GM12878 (cell line): Measurements from ENCODE around the gene CPA4. TPM values are rescaled to one million over a fixed set of nuclear protein-coding genes. Genes with fewer than 3 reads are reported as not detected.

Source experiments
- CEBPB ChIP-seq, 2 experiments: fragments of 150-350 bp in 1 of 2; IDR thresholded peaks; 2 replicates each; pipeline ENCODE4 v1.6.1; 2012 to 2014; ENCODE audit warnings: low read depth in 2 of 2, low read length in 2 of 2, borderline replicate concordance in 1 of 2, inconsistent platforms in 1 of 2
- CHD4 ChIP-seq: fragments of 200-600 bp; sonication (generic); IDR thresholded peaks from 2 replicates; pipeline ENCODE4 v1.6.1; 2016; ENCODE audit warnings: mild to moderate bottlenecking
- CREM ChIP-seq: IDR thresholded peaks from 2 replicates; pipeline ENCODE4 v1.6.1; 2014; ENCODE audit warnings: antibody characterized with exemption, low read depth
- EZH2 ChIP-seq: IDR thresholded peaks from 2 replicates; pipeline ENCODE4 v1.6.1; 2012; ENCODE audit warnings: low read depth, mild to moderate bottlenecking, control low read depth, inconsistent platforms, low read length, borderline replicate concordance; ENCODE audit not compliant: control insufficient read depth
- FOS ChIP-seq: IDR thresholded peaks from 3 replicates; pipeline ENCODE4 v1.6.1; 2011; ENCODE audit warnings: borderline replicate concordance; ENCODE audit not compliant: insufficient read length; ENCODE audit errors: extremely low read depth
- FOXM1 ChIP-seq: IDR thresholded peaks from 2 replicates; pipeline ENCODE4 v1.6.1; 2012; ENCODE audit warnings: low read depth, mild to moderate bottlenecking, inconsistent platforms, low read length, moderate library complexity
- GABPA ChIP-seq: IDR thresholded peaks from 2 replicates; pipeline ENCODE4 v1.6.1; 2014; ENCODE audit warnings: antibody characterized with exemption, low read depth, mild to moderate bottlenecking, inconsistent platforms
- HDGF ChIP-seq: fragments of 450-650 bp; IDR thresholded peaks from 2 replicates; pipeline ENCODE4 v1.6.1; 2016; ENCODE audit warnings: antibody characterized with exemption
- IRF4 ChIP-seq: IDR thresholded peaks from 2 replicates; pipeline ENCODE4 v1.6.1; 2011; ENCODE audit warnings: low read depth, low read length
- MYB ChIP-seq: fragments of 150-350 bp; IDR thresholded peaks from 2 replicates; pipeline ENCODE4 v1.6.1; 2014; ENCODE audit warnings: mild to moderate bottlenecking, low read depth, low read length, borderline replicate concordance
- NBN ChIP-seq: fragments of 450-650 bp; IDR thresholded peaks from 2 replicates; pipeline ENCODE4 v1.6.1; 2016
- NFIC ChIP-seq: IDR thresholded peaks from 2 replicates; pipeline ENCODE4 v1.6.1; 2012; ENCODE audit warnings: low read depth, mild to moderate bottlenecking, inconsistent platforms, low read length, moderate library complexity
- POLR2AphosphoS5 ChIP-seq: IDR thresholded peaks from 2 replicates; pipeline ENCODE4 v1.6.1; 2011; ENCODE audit warnings: mild to moderate bottlenecking, low read length, inconsistent platforms
- RAD21 ChIP-seq: IDR thresholded peaks from 2 replicates; pipeline ENCODE4 v1.6.1; 2011; ENCODE audit warnings: mild to moderate bottlenecking, low read depth, low read length, moderate library complexity; ENCODE audit not compliant: insufficient read depth
- RAD51 ChIP-seq: fragments of 450-650 bp; IDR thresholded peaks from 2 replicates; pipeline ENCODE4 v1.6.1; 2016; ENCODE audit warnings: moderate library complexity, mild to moderate bottlenecking, inconsistent platforms
- SMAD1 ChIP-seq: fragments of 450-650 bp; IDR thresholded peaks from 2 replicates; pipeline ENCODE4 v1.6.1; 2018; ENCODE audit warnings: mild to moderate bottlenecking, low read depth; ENCODE audit not compliant: partially characterized antibody
- TCF12 ChIP-seq: IDR thresholded peaks from 2 replicates; pipeline ENCODE4 v1.6.1; 2011; ENCODE audit warnings: low read depth, mild to moderate bottlenecking, low read length
- ZBED1 ChIP-seq: IDR thresholded peaks from 2 replicates; pipeline ENCODE4 v1.6.1; 2016; ENCODE audit warnings: borderline replicate concordance
- polyA plus RNA-seq, 11 experiments: library from polyadenylated mRNA; depleted of rRNA in 4 of 11; unstranded in 6 of 11; stranded (reverse) in 5 of 11; fragments of >200 nt; fragmentation: Nextera tagmentation in 4 of 11; fragmentation: Illumina TruSeq in 1 of 11; extraction: Ambion mirVana in 4 of 11; extraction: Trizol in 1 of 11; gene quantifications; 1 replicate in 1 of 11; 2 replicates in 10 of 11; pipeline versions ENCODE4 v1.2.1 to v1.2.3, GENCODE V29; 2011 to 2016; ENCODE audit warnings: inconsistent platforms in 2 of 11, missing spikeins in 2 of 11, low read depth in 1 of 11
- total RNA-seq, 4 experiments: library from RNA; depleted of rRNA in 3 of 4; stranded (reverse); fragments of >200 nt in 3 of 4; fragmentation: Illumina TruSeq in 1 of 4; extraction: Trizol in 1 of 4; gene quantifications; 2 replicates each; pipeline versions ENCODE4 v1.2.1 to v1.2.3, GENCODE V29; 2013 to 2021
- TF ChIP-seq, protein P1 (sequence below): fragments of 450-650 bp; IDR thresholded peaks from 2 replicates; pipeline ENCODE4 v1.6.1; 2017; ENCODE audit warnings: mild to moderate bottlenecking, low read depth, inconsistent platforms; ENCODE audit not compliant: poor library complexity, severe bottlenecking
- TF ChIP-seq, protein P2 (sequence below): IDR thresholded peaks from 2 replicates; pipeline ENCODE4 v1.6.1; 2012; ENCODE audit warnings: low read length, inconsistent platforms
- TF ChIP-seq, protein P3 (sequence below): IDR thresholded peaks from 2 replicates; pipeline ENCODE4 v1.6.1; 2011; ENCODE audit warnings: borderline replicate concordance, low read depth, mild to moderate bottlenecking, moderate library complexity, low read length; ENCODE audit not compliant: insufficient read depth, poor library complexity, severe bottlenecking
- TF ChIP-seq, protein P4 (sequence below): fragments of 450-650 bp; IDR thresholded peaks from 2 replicates; pipeline ENCODE4 v1.6.1; 2016; ENCODE audit warnings: mild to moderate bottlenecking

CPA4 gene
- total and polyA plus RNA-seq, 10 of the 15 experiments (the other 5 are each of a cell fraction or from before 2014, with no cell fraction given), result 0.05 to 0.35 (median 0.18) TPM; not detected in 1

DNA sequence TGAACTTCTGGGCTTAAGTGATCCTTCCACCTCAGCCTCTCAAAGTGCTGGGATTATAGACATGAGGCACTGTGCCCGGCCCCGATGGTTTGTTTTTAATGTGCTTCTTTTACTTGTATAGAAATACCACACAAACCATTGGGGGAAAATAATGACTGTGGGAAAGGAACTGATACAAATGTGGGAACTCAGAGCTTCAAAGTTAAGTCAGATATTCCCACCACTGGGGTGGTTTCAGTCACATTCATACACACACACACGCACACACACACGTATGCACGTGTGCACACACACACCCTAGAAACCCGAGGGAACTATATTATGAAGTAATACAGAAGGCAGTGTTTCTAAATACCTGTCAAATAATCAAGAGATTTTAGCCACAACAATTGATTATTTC lies 17.0 kb downstream of the CPA4 start (continued):
- TF ChIP-seq, protein P1, sequence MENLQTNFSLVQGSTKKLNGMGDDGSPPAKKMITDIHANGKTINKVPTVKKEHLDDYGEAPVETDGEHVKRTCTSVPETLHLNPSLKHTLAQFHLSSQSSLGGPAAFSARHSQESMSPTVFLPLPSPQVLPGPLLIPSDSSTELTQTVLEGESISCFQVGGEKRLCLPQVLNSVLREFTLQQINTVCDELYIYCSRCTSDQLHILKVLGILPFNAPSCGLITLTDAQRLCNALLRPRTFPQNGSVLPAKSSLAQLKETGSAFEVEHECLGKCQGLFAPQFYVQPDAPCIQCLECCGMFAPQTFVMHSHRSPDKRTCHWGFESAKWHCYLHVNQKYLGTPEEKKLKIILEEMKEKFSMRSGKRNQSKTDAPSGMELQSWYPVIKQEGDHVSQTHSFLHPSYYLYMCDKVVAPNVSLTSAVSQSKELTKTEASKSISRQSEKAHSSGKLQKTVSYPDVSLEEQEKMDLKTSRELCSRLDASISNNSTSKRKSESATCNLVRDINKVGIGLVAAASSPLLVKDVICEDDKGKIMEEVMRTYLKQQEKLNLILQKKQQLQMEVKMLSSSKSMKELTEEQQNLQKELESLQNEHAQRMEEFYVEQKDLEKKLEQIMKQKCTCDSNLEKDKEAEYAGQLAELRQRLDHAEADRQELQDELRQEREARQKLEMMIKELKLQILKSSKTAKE, result peak; percentile 25
- TF ChIP-seq TCF12 (peak; percentile 76), POLR2AphosphoS5 (no peak), SMAD1 (no peak), RAD51 (0 out of 2 replicates have a peak, but pooled peaks have one; percentile 11), CREM (peak; percentile 59; the same call in 1 of the 2 replicates), ZBED1 (peak; percentile 68; the same call in 1 of the 2 replicates), MYB (no peak), GABPA (0 out of 2 replicates have a peak, but pooled peaks have one; percentile 44), RAD21 (0 out of 2 replicates have a peak, but pooled peaks have one; percentile 3), IRF4 (0 out of 2 replicates have a peak, but pooled peaks have one; percentile 53), FOS (no peak), HDGF (no peak), CHD4 (no peak), CEBPB (IDR thresholded peaks at IDR 0.05; ENCODE audit: borderline replicate concordance in 1 of 2, low read depth in 2 of 2, low read length in 2 of 2) (no peak), EZH2 (no peak), NFIC (peak; percentile 80), NBN (0 out of 2 replicates have a peak, but pooled peaks have one; percentile 23), FOXM1 (peak; percentile 73; the same call in 1 of the 2 replicates)
- TF ChIP-seq, protein P2, sequence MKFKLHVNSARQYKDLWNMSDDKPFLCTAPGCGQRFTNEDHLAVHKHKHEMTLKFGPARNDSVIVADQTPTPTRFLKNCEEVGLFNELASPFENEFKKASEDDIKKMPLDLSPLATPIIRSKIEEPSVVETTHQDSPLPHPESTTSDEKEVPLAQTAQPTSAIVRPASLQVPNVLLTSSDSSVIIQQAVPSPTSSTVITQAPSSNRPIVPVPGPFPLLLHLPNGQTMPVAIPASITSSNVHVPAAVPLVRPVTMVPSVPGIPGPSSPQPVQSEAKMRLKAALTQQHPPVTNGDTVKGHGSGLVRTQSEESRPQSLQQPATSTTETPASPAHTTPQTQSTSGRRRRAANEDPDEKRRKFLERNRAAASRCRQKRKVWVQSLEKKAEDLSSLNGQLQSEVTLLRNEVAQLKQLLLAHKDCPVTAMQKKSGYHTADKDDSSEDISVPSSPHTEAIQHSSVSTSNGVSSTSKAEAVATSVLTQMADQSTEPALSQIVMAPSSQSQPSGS, result peak; percentile 92
- TF ChIP-seq, protein P3, sequence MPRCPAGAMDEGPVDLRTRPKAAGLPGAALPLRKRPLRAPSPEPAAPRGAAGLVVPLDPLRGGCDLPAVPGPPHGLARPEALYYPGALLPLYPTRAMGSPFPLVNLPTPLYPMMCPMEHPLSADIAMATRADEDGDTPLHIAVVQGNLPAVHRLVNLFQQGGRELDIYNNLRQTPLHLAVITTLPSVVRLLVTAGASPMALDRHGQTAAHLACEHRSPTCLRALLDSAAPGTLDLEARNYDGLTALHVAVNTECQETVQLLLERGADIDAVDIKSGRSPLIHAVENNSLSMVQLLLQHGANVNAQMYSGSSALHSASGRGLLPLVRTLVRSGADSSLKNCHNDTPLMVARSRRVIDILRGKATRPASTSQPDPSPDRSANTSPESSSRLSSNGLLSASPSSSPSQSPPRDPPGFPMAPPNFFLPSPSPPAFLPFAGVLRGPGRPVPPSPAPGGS, result peak; percentile 99
- TF ChIP-seq, protein P4, sequence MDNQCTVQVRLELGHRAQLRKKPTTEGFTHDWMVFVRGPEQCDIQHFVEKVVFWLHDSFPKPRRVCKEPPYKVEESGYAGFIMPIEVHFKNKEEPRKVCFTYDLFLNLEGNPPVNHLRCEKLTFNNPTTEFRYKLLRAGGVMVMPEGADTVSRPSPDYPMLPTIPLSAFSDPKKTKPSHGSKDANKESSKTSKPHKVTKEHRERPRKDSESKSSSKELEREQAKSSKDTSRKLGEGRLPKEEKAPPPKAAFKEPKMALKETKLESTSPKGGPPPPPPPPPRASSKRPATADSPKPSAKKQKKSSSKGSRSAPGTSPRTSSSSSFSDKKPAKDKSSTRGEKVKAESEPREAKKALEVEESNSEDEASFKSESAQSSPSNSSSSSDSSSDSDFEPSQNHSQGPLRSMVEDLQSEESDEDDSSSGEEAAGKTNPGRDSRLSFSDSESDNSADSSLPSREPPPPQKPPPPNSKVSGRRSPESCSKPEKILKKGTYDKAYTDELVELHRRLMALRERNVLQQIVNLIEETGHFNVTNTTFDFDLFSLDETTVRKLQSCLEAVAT, result 0 out of 2 replicates have a peak, but pooled peaks have one; percentile 40
